Central memory CD8-positive, alpha-beta T cell (primary cell): ENCODE data around the gene UPB1.
"Not testable (repeated sequence)": the region's sequence is repeated elsewhere in the genome, so short reads cannot be mapped to it uniquely, and the experiment has no call there.

Experiments
- ATAC-seq: fragments of 150-1000 bp; cut with Tn5 transposase; replicated peaks from 2 replicates; pipeline ENCODE4 v1.10.0; 2022; ENCODE audit warnings: mild to moderate bottlenecking, moderate FRiP score, moderate number of reproducible peaks; ENCODE audit not compliant: poor library complexity, severe bottlenecking; ENCODE audit errors: extremely low read depth
- DNase-seq, 2 donors: peaks; one replicate each; pipeline ENCODE4 v3.0.0; 2021; ENCODE audit warnings: low spot score in 2 of 2
- H3K27ac Mint-ChIP-seq: one replicate; pipeline ENCODE4 v1.8.0; 2022; ENCODE audit warnings: low read depth, mild to moderate bottlenecking, moderate library complexity, mixed read lengths
- H3K27me3 Mint-ChIP-seq: one replicate; pipeline ENCODE4 v1.8.0; 2022; ENCODE audit warnings: mixed read lengths
- H3K36me3 Mint-ChIP-seq: one replicate; pipeline ENCODE4 v1.8.0; 2022; ENCODE audit warnings: mild to moderate bottlenecking, moderate library complexity, mixed read lengths; ENCODE audit not compliant: insufficient read depth
- H3K4me1 Mint-ChIP-seq: one replicate; pipeline ENCODE4 v1.8.0; 2022; ENCODE audit warnings: mixed read lengths
- H3K4me3 Mint-ChIP-seq: one replicate; pipeline ENCODE4 v1.8.0; 2022; ENCODE audit warnings: mild to moderate bottlenecking, moderate library complexity, mixed read lengths
- H3K9me3 Mint-ChIP-seq: one replicate; pipeline ENCODE4 v1.8.0; 2022; ENCODE audit warnings: mixed read lengths

Gene UPB1

DNA sequence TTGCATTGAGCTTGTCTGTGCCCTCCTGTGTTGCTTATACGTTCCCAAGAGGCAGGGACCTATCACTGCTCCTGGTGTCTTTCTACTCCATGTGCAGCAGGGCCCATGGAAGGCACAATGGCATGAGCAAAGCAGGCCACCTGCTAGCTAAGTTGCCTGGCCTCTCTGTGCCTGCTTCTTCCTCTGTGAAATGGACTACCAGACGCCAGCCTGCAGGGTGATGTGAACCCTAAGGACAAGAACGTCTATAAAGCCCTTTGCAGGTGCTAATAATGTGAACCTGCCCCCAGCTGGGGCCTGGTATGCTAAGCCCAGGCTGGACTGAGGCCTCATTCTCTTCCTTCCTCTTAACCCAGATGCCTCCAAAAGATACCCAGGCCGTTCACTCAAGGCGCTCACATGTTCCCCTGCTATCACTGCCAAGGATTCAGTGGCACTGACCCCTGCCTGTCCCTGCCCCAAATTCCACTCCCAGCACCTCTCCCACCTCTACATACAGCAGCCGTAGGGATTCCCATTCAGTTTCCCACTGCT, 55.8 kb downstream of the UPB1 start:
- Mint-ChIP-seq H3K36me3 (peaks cover 33% of the 10 kb centered on the region), H3K4me1 (peaks cover 36% of the 10 kb centered on the region), H3K27ac (no peak overlapping the region), H3K4me3 (no peak overlapping the region), H3K9me3 (no peaks in the 10 kb centered on the region), H3K27me3 (no peaks in the 10 kb centered on the region)
- DNase-seq (no peak), ATAC-seq (no peak)

DNA sequence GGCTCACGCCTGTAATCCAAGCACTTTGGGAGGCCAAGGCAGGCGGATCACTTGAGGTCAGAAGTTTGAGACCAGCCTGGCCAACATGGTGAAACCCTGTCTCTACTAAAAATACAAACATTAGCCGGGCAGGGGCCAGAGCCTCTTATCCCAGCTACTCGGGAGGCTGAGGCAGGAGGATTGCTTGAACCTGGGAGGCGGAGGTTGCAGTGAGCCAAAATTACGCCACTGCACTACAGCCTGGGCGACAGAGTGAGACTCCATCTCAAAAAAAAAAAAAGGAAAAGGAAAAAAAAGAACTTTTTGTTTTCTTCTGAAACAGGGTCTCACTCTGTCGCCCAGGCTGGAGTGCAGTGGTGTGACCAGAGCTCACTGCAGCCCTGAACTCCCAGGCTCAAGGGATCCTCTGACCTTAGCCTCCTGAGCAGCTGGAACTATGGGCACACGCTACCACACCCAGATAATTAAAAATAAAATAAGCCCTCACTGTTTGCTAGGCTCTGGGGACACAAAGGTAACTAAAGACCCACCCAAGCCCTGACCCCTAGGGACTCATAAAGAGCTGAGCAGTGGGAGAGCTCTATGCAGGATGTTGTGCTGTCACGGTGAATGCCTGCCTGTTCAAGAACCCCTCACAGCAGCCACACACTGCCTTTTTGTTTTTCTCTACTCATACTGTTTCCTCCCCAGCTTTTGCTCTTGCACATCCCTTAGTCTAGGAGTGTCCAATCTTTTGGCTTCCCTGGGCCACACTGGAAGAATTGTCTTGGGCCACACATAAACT, 57.6 kb downstream of the UPB1 start:
- DNase-seq, H3K9me3 Mint-ChIP-seq, H3K27me3 Mint-ChIP-seq, ATAC-seq: not testable (repeated sequence)
- H3K36me3 Mint-ChIP-seq, result peaks cover 24% of the 10 kb centered on the region
- peaks cover 52% of the 10 kb centered on the region for H3K4me1 Mint-ChIP-seq
- H3K27ac Mint-ChIP-seq, result peak overlapping the region; percentile 22
- peak overlapping the region; percentile 99 for H3K4me3 Mint-ChIP-seq

DNA sequence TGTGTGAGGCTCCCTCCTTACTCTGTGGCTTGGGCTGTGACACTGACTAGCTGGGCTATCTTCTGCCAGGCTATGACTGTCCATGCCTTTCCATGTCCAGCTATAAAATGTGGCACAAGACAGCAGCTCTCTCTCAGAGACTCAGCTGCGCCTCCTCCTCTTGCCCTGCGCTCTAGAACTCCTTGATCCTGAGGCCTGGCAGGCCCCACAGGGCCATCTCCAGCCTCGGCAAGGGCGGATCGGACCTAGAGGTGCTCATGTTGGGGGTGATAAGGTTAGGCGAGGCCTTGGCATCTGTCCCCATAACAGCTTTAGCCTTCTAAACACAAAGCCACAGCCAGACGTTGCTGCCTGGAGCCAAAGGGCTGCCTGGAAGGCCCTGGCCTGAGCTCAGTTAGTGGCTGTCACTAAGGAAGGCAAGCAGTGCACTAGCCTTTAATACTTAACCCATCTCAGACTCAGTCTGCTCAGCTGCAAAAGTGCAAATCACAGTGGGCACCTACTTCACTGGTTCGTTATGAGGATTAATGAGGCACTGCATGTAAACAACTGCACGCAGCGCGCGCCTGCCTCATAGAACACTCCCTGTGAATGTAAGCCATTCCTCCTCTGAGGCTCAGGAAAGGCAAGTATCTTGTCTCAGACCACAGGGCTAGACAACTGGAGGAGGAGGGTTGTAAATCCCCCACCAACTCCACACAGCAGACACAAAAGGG, 58.6 kb downstream of the UPB1 start:
- peak overlapping the region; percentile 99 for H3K4me3 Mint-ChIP-seq
- no peaks in the 10 kb centered on the region for H3K27me3 Mint-ChIP-seq
- peak overlapping the region; percentile 83 for H3K27ac Mint-ChIP-seq
- H3K4me1 Mint-ChIP-seq, result peaks cover 61% of the 10 kb centered on the region
- H3K36me3 Mint-ChIP-seq, result peaks cover 24% of the 10 kb centered on the region
- ATAC-seq, result no peak
- no peaks in the 10 kb centered on the region for H3K9me3 Mint-ChIP-seq
- DNase-seq, result no peak

DNA sequence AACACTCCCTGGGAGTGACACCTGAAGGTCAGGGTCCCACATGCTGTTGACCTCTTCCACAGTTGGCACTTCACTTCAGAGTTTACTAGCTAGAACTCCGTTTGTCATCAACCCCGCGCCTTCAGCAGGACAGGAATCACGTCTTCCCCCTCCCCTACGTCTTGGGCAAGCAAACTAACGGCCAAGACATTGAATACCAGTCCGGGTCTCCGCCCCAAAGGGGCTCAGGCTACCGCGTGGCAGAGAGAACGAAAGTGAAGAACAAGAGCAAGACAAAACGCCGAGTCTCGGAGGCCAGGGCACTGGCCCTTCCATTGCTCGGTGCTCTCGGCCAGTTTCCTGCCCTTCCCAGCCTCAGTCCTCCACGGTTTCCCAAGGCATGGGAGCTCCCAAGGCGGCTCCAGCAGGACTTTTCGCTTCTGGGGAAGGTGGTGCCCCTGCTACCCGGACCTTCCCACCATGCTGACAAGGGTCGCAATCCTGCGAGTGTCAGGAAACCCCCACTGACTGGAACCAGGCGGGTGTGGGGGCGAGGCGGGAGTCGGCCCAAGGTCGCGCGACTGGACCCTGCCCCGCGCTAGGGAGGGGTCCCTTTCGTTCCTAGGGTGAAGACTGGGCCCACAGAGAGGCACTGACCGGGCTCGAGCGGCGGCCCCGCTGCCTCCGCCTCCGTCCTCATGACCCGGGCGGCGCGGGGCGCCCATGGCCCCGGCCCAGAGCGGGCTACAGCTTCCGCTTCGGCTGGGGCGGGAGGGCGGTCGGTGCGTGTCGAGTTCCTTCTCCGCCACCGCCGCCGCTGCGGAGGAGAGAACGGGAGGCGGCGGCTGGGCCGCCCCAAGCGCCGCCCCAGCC, 59.4 kb downstream of the UPB1 start, which contains the start of gene GUCD1:
TSS of gene GUCD1 (minus strand) at position 826 of the 852 bp plus-strand sequence. CDS start at position 679, 147 bp downstream.
- H3K36me3 Mint-ChIP-seq, result peaks cover 26% of the 10 kb centered on the region
- peak in 1 of 2 donors; percentile 16 for DNase-seq

DNA sequence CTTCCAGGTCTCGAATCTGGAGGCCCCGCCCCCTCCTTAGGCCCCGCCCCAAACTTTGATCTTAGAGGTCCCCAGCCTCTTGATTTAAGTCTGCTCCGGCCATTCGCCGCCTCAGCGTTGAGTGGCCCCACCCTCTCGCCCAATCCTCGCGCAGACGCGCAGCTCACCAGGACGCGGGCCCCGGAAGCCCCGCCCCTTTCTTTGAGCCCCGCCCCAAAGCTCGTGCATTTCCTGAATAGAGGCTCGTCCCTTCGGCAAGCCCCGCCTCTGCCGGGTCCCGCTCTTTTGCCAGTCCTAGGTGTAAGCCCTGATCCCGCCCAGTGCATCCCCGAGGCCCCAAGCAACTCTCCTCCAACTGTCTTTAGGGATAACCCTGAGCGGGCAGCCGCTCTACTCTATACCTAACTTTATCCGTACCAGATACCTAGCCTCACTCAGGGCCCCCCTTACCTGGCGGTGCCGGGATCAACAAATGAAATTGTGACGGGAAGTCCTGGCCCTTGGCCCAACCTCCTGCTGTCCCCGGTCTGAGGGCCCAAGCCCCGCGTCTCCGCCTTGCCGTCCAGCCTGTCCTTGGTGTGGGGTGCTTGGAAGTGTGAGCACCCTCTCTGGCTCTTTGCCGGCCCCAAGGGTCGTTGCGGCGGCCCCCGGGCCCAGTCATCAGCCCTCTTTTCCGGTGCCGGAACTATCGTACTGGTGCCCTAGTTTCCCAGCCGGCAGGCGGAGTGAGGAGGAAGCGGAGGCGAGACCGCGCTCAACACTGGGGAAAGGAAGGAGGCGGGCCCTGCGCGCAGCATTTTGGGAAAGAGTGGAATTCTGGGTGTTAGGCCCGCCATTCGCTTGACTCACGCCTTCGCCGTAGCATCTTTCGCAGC, 60.3 kb downstream of the UPB1 start, which contains the start of gene SNRPD3:
TSS of gene SNRPD3 (plus strand) at position 835 of the 875 bp plus-strand sequence. CDS start 1,676 bp downstream, outside the sequence.
- ATAC-seq (peak; percentile 83), DNase-seq (peak; percentile 92 to 98)
- Mint-ChIP-seq H3K27me3 (no peaks in the 10 kb centered on the region), H3K27ac (peak within 1 kb of the TSS; percentile 96), H3K4me3 (peak within 1 kb of the TSS; percentile 99), H3K36me3 (peaks cover 31% of the 10 kb centered on the region), H3K4me1 (peaks cover 65% of the 10 kb centered on the region), H3K9me3 (no peaks in the 10 kb centered on the region)

More for the DNA sequence above, 59.4 kb downstream of the UPB1 start, which contains the start of gene GUCD1:
- Mint-ChIP-seq H3K4me1 (peaks cover 66% of the 10 kb centered on the region), H3K4me3 (peak within 1 kb of the TSS; percentile 99), H3K27me3 (no peaks in the 10 kb centered on the region), H3K9me3 (no peaks in the 10 kb centered on the region), H3K27ac (peak within 1 kb of the TSS; percentile 96)
- no peak for ATAC-seq

DNA sequence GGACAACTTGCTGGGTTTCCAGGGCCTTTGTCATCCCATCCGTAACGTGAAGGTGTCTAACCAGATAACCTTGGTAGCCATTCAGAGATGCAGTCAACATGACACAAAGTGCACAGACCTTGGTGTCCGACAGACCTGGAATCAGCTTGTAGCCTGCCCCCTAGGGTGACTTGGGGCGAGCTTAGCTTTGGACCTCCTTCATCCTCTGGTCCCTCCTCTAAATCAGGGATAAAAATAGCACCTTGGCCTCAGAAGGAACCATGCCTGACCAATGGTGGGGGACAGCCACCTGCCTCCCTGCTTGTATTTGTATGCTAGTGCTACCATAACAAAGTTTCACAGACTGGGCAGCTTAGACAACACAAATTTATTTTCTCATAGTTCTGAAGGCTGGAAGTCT, 64.3 kb downstream of the UPB1 start:
- no peak for DNase-seq
- no peak for ATAC-seq
- peaks cover 55% of the 10 kb centered on the region for H3K4me1 Mint-ChIP-seq
- H3K36me3 Mint-ChIP-seq, result peaks cover 55% of the 10 kb centered on the region
- no peak overlapping the region for H3K27ac Mint-ChIP-seq
- H3K9me3 Mint-ChIP-seq, result no peaks in the 10 kb centered on the region
- H3K27me3 Mint-ChIP-seq, result no peaks in the 10 kb centered on the region
- no peak overlapping the region for H3K4me3 Mint-ChIP-seq

DNA sequence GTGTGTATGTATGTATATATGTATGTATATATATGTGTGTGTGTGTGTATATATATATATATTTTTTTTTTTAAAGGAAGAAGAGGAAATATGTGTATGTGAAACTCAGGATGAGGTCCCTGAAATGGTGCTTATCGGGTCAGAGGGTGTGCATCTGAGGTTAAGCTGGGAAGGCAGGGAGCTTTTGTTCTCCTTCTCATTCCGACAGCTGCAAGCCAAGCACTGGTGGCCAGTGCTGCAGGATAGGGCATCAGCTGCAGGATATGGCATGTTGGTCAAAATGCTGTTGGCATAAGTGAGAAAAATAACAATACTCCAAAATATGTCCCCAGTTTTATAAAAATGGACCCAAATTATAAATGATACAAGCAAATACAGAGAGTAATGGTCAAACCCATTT, 68.1 kb downstream of the UPB1 start:
- Mint-ChIP-seq H3K4me3 (no peak overlapping the region), H3K9me3 (no peaks in the 10 kb centered on the region), H3K27me3 (no peaks in the 10 kb centered on the region), H3K4me1 (peaks cover 53% of the 10 kb centered on the region), H3K36me3 (peaks cover 54% of the 10 kb centered on the region), H3K27ac (peak overlapping the region; percentile 54)
- ATAC-seq (no peak), DNase-seq (no peak)

DNA sequence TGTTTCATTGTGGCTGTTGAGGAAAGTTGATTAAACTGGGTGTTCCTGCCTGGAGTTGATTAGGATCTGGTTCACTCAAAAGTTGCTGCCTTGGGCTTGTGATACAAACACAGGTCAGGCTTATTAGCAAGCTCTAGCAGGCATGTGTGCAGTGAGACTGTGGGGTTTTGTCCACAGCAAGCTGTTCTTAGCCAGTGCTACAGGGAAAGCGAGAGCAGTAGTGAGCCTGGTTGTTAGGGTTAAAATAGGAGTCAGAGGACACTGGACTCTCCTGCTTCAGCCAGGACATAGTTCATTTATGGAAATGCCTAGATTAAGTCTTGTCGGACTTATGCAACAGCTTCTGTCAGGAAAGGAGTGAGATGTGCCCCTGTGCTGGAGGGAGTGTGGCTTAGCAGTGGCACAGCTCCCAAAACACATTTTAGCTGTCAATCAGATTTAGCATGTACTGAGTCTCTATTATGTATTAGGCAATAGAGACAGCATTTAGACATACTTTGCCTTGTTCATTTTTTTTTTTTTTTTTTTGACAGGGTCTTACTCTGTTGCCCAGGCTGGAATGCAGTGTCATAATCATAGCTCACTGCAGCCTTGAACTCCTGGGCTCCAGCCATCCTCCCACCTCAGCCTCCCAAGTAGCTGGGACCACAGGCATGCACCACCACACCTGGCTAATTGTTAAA, 69.4 kb downstream of the UPB1 start:
- peak overlapping the region; percentile 44 for H3K27ac Mint-ChIP-seq
- H3K9me3 Mint-ChIP-seq, result no peaks in the 10 kb centered on the region
- H3K4me1 Mint-ChIP-seq, result peaks cover 43% of the 10 kb centered on the region
- ATAC-seq (no peak), DNase-seq (no peak)
- H3K4me3 Mint-ChIP-seq, result no peak overlapping the region
- H3K36me3 Mint-ChIP-seq, result peaks cover 56% of the 10 kb centered on the region
- no peaks in the 10 kb centered on the region for H3K27me3 Mint-ChIP-seq

DNA sequence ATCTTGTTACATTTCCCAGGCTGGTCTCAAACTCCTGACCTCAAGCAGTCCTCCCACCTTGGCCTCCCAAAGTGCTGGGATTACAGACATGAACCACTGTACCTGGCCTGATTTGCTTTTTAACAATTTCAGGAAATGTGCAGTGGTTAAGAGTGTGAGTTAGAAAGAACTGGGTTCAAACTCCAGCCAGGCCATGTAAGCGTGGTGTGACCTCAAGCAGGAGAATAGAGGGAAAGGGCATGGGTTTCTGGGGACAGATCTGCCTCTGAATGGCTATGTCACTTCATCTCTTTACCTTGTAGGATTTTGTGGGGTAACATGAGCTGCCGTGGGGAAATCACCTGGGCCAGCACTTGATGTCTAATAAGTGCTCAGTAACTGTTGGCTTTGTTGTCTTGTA, 69.9 kb downstream of the UPB1 start:
- Mint-ChIP-seq H3K9me3 (no peaks in the 10 kb centered on the region), H3K36me3 (peaks cover 58% of the 10 kb centered on the region), H3K4me3 (no peak overlapping the region), H3K27me3 (no peaks in the 10 kb centered on the region), H3K4me1 (peaks cover 43% of the 10 kb centered on the region), H3K27ac (no peak overlapping the region)
- ATAC-seq, result no peak
- no peak for DNase-seq

DNA sequence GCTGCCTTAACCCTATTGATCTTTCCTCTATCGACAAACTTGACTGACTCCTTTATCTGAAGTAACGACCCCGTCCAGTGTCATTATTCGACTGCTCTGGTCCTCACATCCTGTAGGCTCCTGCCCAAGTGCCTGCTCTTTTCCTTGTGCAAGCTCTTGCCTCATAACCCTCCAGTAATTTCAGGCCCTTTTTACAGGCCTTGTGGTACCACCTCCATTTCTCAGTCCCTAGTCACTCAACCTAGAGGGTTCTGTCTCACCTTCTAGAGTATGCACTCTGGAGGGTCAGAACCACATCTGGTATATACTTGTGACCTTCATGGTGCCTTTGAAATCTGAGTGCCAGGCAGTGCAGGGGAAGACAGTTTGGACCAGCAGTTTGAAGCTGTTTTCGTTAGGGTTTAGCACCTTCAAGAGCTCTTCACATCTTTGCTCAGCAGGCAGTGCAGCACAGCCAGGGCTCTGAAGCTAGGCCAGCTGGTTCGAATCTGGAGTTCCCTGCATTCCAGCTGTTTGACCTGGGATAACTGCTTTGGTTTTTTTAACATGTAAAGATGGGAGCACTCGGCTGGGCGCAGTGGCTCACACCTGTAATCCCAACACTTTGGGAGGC, 71.9 kb downstream of the UPB1 start:
- Mint-ChIP-seq H3K27ac (no peak overlapping the region), H3K4me3 (no peak overlapping the region), H3K4me1 (peaks cover 38% of the 10 kb centered on the region), H3K36me3 (peaks cover 55% of the 10 kb centered on the region), H3K27me3 (no peaks in the 10 kb centered on the region), H3K9me3 (no peaks in the 10 kb centered on the region)
- no peak for ATAC-seq
- no peak for DNase-seq

DNA sequence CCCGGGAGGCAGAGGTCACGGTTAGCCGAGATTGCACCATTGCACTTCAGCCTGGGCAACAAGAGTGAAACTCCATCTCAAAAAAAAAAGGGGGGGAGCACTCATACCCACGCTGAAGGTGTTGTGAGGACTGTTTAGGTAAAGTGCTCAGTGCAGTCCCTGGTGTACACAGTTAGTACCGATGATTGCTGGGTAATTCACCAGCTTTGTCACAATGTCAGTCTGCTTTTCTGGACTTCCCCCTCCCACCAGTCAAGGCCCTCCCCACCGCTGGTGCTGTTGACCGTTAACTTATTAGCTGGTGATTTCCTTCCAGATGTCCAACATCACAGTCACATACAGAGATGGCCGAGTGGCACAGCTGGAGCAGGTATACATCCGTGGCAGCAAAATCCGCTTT, 72.5 kb downstream of the UPB1 start:
- Mint-ChIP-seq H3K4me3 (no peak overlapping the region), H3K36me3 (peaks cover 56% of the 10 kb centered on the region), H3K4me1 (peaks cover 37% of the 10 kb centered on the region), H3K9me3 (no peaks in the 10 kb centered on the region), H3K27me3 (no peaks in the 10 kb centered on the region), H3K27ac (no peak overlapping the region)
- no peak for DNase-seq
- ATAC-seq, result no peak
